Measurements from ENCODE around the gene STPG3. TPM values are rescaled to one million over a fixed set of nuclear protein-coding genes. Genes with fewer than 3 reads are reported as not detected.

The STPG3 gene
- total and polyA plus RNA-seq, 2 of the 13 experiments (the other 11 are each of a cell fraction or from before 2014, with no cell fraction given), result not detected

DNA sequence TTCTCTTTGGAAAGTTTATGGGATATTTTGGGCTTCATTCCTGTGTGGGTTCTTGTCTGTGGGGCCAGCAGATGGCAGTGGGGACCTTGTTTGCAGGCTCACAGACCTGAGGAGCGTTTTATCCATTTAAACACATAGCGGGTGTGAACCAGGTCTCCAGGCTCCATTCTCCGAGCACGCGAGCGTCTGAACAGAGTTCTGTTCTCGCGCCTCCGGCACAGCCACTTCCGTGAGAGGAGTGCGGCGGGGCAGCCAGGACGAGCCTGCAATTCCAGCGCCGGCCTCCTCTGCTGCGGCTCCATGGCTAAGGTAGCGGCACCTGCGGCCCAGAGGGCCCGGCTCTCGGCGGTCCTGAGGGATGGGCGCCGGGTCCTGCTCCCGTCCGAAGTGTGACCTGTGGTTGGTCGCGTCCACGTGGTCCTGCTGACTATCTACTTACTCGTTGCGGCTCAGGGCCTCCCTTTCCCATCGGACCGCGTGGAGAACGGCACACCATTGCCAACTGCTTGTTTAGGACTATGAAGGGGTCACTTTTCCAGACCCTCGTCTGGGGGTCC is 43.7 kb downstream of the STPG3 start (continued):
- no peak for TF ChIP-seq MED13 (CRISPR knock-in tag; IDR thresholded peaks at IDR 0.05)
- no peak for TF ChIP-seq ZBTB3 (CRISPR knock-in tag; IDR thresholded peaks at IDR 0.05; ENCODE audit: borderline replicate concordance, low read depth)
- TF ChIP-seq AFF4 (CRISPR knock-in tag; IDR thresholded peaks at IDR 0.05), result no peak
- TF ChIP-seq, protein P1, sequence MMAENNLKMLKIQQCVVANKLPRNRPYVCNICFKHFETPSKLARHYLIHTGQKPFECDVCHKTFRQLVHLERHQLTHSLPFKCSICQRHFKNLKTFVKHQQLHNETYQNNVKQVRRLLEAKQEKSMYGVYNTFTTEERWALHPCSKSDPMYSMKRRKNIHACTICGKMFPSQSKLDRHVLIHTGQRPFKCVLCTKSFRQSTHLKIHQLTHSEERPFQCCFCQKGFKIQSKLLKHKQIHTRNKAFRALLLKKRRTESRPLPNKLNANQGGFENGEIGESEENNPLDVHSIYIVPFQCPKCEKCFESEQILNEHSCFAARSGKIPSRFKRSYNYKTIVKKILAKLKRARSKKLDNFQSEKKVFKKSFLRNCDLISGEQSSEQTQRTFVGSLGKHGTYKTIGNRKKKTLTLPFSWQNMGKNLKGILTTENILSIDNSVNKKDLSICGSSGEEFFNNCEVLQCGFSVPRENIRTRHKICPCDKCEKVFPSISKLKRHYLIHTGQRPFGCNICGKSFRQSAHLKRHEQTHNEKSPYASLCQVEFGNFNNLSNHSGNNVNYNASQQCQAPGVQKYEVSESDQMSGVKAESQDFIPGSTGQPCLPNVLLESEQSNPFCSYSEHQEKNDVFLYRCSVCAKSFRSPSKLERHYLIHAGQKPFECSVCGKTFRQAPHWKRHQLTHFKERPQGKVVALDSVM (CRISPR knock-in tag; IDR thresholded peaks at IDR 0.05), result no peak; the same call in 1 of the 2 replicates
- no peak for TF ChIP-seq GATAD1 (CRISPR knock-in tag; IDR thresholded peaks at IDR 0.05)
- no peak for TF ChIP-seq GABPA (IDR thresholded peaks at IDR 0.05; ENCODE audit: low read depth, low read length)
- TF ChIP-seq GABPA (CRISPR knock-in tag; IDR thresholded peaks at IDR 0.05; ENCODE audit: low read depth), result no peak
- TF ChIP-seq NFE2 (CRISPR knock-in tag; IDR thresholded peaks at IDR 0.05), result no peak
- TF ChIP-seq RARG (CRISPR knock-in tag; IDR thresholded peaks at IDR 0.05; ENCODE audit: low read depth), result no peak
- TF ChIP-seq, protein P2, sequence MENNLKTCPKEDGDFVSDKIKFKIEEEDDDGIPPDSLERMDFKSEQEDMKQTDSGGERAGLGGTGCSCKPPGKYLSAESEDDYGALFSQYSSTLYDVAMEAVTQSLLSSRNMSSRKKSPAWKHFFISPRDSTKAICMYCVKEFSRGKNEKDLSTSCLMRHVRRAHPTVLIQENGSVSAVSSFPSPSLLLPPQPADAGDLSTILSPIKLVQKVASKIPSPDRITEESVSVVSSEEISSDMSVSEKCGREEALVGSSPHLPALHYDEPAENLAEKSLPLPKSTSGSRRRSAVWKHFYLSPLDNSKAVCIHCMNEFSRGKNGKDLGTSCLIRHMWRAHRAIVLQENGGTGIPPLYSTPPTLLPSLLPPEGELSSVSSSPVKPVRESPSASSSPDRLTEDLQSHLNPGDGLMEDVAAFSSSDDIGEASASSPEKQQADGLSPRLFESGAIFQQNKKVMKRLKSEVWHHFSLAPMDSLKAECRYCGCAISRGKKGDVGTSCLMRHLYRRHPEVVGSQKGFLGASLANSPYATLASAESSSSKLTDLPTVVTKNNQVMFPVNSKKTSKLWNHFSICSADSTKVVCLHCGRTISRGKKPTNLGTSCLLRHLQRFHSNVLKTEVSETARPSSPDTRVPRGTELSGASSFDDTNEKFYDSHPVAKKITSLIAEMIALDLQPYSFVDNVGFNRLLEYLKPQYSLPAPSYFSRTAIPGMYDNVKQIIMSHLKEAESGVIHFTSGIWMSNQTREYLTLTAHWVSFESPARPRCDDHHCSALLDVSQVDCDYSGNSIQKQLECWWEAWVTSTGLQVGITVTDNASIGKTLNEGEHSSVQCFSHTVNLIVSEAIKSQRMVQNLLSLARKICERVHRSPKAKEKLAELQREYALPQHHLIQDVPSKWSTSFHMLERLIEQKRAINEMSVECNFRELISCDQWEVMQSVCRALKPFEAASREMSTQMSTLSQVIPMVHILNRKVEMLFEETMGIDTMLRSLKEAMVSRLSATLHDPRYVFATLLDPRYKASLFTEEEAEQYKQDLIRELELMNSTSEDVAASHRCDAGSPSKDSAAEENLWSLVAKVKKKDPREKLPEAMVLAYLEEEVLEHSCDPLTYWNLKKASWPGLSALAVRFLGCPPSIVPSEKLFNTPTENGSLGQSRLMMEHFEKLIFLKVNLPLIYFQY (CRISPR knock-in tag; IDR thresholded peaks at IDR 0.05; ENCODE audit: borderline replicate concordance), result no peak
- TF ChIP-seq ZNF564 (CRISPR knock-in tag; IDR thresholded peaks at IDR 0.05), result 0 out of 2 replicates have a peak, but pooled peaks have one; percentile 36
- TF ChIP-seq, protein P3, sequence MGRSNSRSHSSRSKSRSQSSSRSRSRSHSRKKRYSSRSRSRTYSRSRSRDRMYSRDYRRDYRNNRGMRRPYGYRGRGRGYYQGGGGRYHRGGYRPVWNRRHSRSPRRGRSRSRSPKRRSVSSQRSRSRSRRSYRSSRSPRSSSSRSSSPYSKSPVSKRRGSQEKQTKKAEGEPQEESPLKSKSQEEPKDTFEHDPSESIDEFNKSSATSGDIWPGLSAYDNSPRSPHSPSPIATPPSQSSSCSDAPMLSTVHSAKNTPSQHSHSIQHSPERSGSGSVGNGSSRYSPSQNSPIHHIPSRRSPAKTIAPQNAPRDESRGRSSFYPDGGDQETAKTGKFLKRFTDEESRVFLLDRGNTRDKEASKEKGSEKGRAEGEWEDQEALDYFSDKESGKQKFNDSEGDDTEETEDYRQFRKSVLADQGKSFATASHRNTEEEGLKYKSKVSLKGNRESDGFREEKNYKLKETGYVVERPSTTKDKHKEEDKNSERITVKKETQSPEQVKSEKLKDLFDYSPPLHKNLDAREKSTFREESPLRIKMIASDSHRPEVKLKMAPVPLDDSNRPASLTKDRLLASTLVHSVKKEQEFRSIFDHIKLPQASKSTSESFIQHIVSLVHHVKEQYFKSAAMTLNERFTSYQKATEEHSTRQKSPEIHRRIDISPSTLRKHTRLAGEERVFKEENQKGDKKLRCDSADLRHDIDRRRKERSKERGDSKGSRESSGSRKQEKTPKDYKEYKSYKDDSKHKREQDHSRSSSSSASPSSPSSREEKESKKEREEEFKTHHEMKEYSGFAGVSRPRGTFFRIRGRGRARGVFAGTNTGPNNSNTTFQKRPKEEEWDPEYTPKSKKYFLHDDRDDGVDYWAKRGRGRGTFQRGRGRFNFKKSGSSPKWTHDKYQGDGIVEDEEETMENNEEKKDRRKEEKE (IDR thresholded peaks at IDR 0.05), result no peak
- TF ChIP-seq, protein P4, sequence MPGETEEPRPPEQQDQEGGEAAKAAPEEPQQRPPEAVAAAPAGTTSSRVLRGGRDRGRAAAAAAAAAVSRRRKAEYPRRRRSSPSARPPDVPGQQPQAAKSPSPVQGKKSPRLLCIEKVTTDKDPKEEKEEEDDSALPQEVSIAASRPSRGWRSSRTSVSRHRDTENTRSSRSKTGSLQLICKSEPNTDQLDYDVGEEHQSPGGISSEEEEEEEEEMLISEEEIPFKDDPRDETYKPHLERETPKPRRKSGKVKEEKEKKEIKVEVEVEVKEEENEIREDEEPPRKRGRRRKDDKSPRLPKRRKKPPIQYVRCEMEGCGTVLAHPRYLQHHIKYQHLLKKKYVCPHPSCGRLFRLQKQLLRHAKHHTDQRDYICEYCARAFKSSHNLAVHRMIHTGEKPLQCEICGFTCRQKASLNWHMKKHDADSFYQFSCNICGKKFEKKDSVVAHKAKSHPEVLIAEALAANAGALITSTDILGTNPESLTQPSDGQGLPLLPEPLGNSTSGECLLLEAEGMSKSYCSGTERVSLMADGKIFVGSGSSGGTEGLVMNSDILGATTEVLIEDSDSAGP (CRISPR knock-in tag; IDR thresholded peaks at IDR 0.05; ENCODE audit: borderline replicate concordance), result no peak
- no peak for TF ChIP-seq MTF2 (CRISPR knock-in tag; IDR thresholded peaks at IDR 0.05; ENCODE audit: borderline replicate concordance)
- no peak for TF ChIP-seq ZNF724P (CRISPR knock-in tag; IDR thresholded peaks at IDR 0.05; ENCODE audit: borderline replicate concordance)

Measured in HepG2 (cell line).